ENCODE measurements around the gene NEURL3. TPM values are rescaled to one million over a fixed set of nuclear protein-coding genes. Genes with fewer than 3 reads are reported as not detected.

The NEURL3 gene
- total RNA-seq, 2 experiments from 2014 or later = 0.22 to 0.27 TPM

DNA sequence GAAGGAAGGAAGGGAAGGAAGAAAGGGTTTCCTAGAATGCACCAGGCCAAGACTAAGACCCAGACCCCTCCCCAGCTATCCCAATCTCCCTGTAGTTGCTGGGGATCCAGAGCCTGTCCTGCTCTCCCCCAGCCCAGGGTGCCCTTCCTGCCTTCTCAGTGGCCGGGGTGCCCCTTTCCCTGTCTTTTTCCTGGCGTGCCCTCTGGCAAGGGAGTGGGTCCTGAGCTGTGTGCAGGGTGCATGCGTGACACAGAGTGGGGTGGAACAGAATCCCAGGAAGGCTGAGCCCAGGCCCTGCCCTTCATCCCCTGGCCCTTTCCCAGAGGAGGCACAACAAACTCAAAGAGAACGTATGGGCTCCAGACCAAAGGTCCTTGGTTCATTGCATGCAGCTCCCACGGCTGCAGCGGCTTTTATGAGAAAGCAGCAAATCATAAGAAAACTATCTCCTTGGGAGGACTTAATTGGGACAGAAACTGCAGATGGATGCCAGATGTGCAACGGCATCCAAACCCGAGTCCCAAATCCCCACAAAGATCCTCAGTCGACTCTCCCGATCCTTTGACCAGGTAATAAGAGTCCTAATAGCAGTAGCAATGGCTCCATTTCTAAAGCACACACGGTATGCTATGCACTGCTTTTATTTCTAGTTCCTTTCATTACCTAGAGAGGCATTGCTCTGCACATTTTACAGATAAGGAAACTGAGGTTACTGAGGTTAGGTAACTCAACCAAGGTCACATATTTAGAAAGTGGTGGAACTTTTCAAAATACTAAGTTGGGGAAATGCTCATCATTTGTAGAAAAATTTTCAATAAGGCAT lies 18.7 kb upstream of the NEURL3 start:
- peaks cover 73% of the 10 kb centered on the region for H3K4me1 Mint-ChIP-seq
- POLR2A ChIA-PET = no interaction called here
- no peaks in the 10 kb centered on the region for H3K27me3 Mint-ChIP-seq
- no peaks in the 10 kb centered on the region for H3K9me3 Mint-ChIP-seq
- H3K27ac Mint-ChIP-seq = peak overlapping the region; percentile 54
- CTCF ChIA-PET = interaction anchor here (1.5 to 2.4 kb wide), 2 partner anchors 11 to 14 kb away, joined by 4 to 9 read pairs; no protein-coding TSS in a partner anchor
- no peak for DNase-seq
- peak overlapping the region; percentile 25 for H3K4me3 Mint-ChIP-seq
- H3K36me3 Mint-ChIP-seq (ENCODE audit: low read depth) = no peaks in the 10 kb centered on the region

DNA sequence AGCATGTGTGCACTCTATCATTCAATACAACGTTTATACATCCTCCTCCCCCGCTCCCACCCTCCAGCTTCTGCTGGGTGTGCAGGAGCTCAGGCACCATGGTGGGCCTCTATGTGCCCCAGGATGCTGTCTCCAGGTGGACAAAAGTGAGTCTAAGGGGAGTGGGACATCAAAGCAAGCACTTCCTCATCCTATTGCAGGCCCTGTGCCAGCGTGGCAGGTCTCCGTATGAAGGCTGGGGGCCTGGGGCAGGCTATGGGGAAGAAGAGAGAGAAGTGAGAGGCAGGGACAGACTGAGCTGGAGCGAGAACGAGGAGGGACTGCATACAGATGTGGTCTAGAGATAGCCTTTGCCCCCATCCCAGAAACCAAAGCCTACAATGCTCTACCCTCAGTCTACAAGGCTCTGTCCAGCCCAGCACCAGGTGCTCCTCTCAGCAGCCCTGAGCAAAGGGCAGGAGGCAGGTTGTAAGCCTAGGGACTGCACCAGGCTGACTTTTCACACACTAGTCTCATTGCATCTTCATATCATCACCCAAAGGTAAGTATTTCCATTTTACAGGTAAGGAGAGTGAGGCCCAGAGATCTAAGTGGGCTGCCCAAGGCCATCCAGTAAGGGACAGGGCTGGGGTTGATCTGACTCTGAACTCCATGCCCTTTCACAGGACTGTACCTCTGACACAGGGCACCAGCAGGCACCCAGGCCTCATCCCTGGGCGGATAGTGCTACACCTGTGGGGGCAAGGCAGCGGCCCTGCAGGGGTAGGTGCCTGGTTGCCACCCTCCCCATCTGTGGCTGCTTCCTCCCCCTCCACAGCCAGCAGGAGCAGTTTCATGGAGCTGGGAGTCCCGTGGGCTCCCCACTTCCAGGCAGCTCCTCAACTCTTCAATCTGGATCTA lies 17.4 kb upstream of the NEURL3 start:
- H3K9me3 Mint-ChIP-seq = peaks cover 9% of the 10 kb centered on the region
- peaks cover 60% of the 10 kb centered on the region for H3K4me1 Mint-ChIP-seq
- DNase-seq = no peak
- CTCF ChIA-PET = interaction anchor here (1.5 kb wide), 2 partner anchors 10 to 15 kb away, joined by 4 to 5 read pairs; partner anchors contain the start of gene ARID5A
- POLR2A ChIA-PET = interaction anchor here (0.5 kb wide), 1 partner anchor 197 kb away, joined by 3 read pairs; the partner anchor contains the start of gene ITPRIPL1
- H3K36me3 Mint-ChIP-seq (ENCODE audit: low read depth) = peaks cover 5% of the 10 kb centered on the region
- H3K27ac Mint-ChIP-seq = no peak overlapping the region
- H3K4me3 Mint-ChIP-seq = no peak overlapping the region
- H3K27me3 Mint-ChIP-seq = no peaks in the 10 kb centered on the region

DNA sequence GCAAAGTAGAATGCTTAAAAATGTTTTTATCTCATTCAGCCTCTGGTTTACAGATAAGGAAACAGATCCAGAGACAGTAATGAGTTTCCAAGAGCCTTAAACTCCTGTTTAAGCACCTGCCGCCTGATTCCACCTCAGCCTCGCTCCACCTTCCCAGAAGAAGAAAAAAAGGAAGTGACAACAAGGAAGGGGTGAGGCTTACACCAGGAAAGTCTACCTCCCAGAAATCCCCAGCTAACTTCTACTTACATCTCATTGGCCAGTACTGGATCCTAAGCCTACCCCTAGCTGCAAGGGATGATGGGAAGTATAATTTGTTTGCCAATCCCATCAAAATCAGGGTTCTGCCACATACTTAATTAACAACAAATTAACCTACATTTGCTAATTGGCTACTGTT lies 16.1 kb upstream of the NEURL3 start:
- POLR2A ChIA-PET = no interaction called here
- no peak for DNase-seq
- Mint-ChIP-seq H3K36me3 (ENCODE audit: low read depth) (peaks cover 11% of the 10 kb centered on the region), H3K27ac (no peak overlapping the region), H3K9me3 (peaks cover 18% of the 10 kb centered on the region), H3K4me1 (peaks cover 52% of the 10 kb centered on the region), H3K4me3 (no peak overlapping the region), H3K27me3 (no peaks in the 10 kb centered on the region)
- CTCF ChIA-PET = interaction anchor here (0.5 to 1.8 kb wide), 4 partner anchors 16 to 285 kb away, joined by 3 to 5 read pairs (median 4); partner anchors contain the start of gene ARID5A

DNA sequence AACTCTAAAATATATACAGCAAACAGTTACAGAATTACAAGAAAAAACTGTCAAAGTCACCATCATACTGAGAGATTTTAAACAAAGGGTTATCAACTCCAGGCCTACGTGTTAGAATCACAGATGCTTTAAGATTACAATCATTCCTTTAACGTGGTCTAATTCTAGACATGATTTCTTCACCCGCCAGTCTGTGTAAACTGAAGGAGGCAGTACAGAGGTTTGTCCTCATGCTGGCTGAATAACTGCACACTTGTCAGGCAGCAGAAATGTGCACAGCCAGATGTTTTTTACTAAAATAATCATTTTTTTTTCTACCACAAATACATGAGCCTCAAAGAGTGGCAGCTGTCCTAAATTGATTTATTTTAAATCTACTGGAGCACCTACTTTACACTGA lies 15.5 kb upstream of the NEURL3 start:
- Mint-ChIP-seq H3K27ac (no peak overlapping the region), H3K36me3 (ENCODE audit: low read depth) (peaks cover 11% of the 10 kb centered on the region), H3K27me3 (no peaks in the 10 kb centered on the region), H3K4me1 (peaks cover 47% of the 10 kb centered on the region), H3K9me3 (peaks cover 23% of the 10 kb centered on the region), H3K4me3 (no peak overlapping the region)
- CTCF ChIA-PET = interaction anchor here (1.0 to 1.8 kb wide), 3 partner anchors 16 to 113 kb away, joined by 3 to 5 read pairs (median 5); partner anchors contain the start of gene ARID5A
- POLR2A ChIA-PET = no interaction called here
- DNase-seq = no peak

DNA sequence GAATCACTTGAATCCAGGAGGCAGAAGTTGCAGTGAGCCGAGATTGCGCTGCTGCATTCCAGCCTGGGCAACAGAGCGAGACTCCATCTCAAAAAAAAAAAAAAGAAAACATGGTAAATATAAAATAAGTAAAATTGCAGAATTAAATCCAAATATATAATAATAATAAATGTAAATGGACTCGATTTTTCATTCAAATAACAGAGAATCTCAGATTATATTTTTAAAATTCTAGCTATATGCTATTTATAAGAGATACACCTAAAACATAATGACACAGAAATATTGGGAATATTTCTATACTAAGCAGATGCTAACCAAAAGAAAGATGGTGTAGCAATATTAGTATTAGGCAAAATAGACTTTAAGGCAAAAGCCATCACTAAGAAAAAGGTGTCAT lies 15.1 kb upstream of the NEURL3 start:
- H3K4me3 Mint-ChIP-seq = no peak overlapping the region
- H3K27me3 Mint-ChIP-seq = no peaks in the 10 kb centered on the region
- POLR2A ChIA-PET = interaction anchor here (0.7 kb wide), 1 partner anchor 76 kb away, joined by 7 read pairs; no protein-coding TSS in a partner anchor

DNA sequence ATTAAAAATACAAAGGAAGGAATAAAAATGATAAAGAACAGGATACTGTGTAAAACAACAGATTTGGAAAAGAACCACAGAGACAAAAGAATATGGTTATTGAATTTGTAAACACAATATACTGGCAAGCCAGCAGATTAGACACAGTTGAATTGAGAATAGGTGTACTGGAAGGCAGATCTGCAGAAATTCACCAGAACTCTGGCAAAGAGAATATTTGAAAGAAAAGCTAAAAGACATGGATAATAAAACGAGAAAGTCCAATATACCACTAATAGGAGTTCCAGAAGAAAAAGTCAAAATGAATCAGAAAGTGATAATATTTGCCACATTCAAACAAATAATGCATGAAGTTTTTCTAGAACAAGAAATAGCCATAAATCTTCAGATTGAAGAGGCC lies 11.9 kb upstream of the NEURL3 start:
- peaks cover 30% of the 10 kb centered on the region for H3K9me3 Mint-ChIP-seq

More for the DNA sequence above, 15.1 kb upstream of the NEURL3 start:
- no peak for DNase-seq
- peaks cover 24% of the 10 kb centered on the region for H3K9me3 Mint-ChIP-seq
- H3K36me3 Mint-ChIP-seq (ENCODE audit: low read depth) = peaks cover 11% of the 10 kb centered on the region
- CTCF ChIA-PET = interaction anchor here (1.0 to 1.8 kb wide), 2 partner anchors 19 to 113 kb away, joined by 3 to 5 read pairs; no protein-coding TSS in a partner anchor
- no peak overlapping the region for H3K27ac Mint-ChIP-seq
- H3K4me1 Mint-ChIP-seq = peaks cover 42% of the 10 kb centered on the region

DNA sequence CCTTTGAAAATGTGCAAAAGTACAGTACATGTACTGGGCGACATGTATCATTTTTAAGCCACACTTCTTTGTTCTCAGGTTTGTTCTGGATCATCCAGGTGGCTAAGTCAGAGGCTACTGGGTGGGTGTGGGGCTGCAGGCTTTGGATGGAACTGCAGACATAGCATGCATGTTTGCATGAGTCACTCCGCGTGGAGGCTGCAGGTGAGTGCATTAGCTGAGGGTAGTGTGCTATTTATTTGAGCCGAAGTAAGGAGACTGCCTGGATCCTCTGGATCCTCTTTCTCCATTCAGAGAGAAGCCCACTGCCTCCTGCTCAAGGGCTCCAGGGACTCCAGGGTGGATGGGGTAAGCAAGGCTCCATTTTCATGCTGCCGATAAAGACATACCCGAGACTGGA lies 9.4 kb upstream of the NEURL3 start:
- Mint-ChIP-seq H3K27me3 (peaks cover 14% of the 10 kb centered on the region), H3K27ac (no peak overlapping the region), H3K36me3 (ENCODE audit: low read depth) (peaks cover 11% of the 10 kb centered on the region), H3K9me3 (peaks cover 30% of the 10 kb centered on the region), H3K4me3 (no peak overlapping the region), H3K4me1 (peaks cover 2% of the 10 kb centered on the region)
- ChIA-PET CTCF (interaction anchor here (2.0 kb wide), 1 partner anchor 14 kb away, joined by 7 read pairs; no protein-coding TSS in a partner anchor), POLR2A (no interaction called here)
- no peak for DNase-seq

More for the DNA sequence above, 11.9 kb upstream of the NEURL3 start:
- H3K36me3 Mint-ChIP-seq (ENCODE audit: low read depth) = peaks cover 11% of the 10 kb centered on the region
- H3K27ac Mint-ChIP-seq = no peak overlapping the region
- no peak overlapping the region for H3K4me3 Mint-ChIP-seq
- peaks cover 12% of the 10 kb centered on the region for H3K4me1 Mint-ChIP-seq
- ChIA-PET CTCF (interaction anchor here (0.8 to 3.1 kb wide), 2 partner anchors 9 to 37 kb away, joined by 3 to 11 read pairs; no protein-coding TSS in a partner anchor), POLR2A (no interaction called here)
- H3K27me3 Mint-ChIP-seq = peaks cover 4% of the 10 kb centered on the region
- DNase-seq = no peak

DNA sequence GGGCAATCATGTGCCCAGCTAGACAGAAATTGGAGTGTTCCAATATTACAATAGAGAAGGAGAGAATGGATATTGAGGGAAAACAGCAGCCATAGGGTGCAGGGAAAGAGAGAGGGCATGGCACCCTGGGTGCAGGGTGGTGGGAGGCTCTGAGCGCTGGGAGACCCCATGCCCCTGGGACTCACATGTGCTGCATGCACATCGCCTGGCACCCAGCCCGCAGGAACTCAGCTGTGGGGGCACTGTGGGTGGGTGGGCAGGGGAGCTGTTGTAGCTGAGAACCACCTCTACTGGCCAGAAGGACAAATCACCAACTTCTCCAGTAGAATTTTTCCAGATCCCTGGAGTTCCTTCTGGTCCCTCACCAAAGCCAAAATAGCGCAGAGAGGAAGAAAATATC lies 7.2 kb upstream of the NEURL3 start:
- ChIA-PET POLR2A (no interaction called here), CTCF (interaction anchor here (0.7 to 6.4 kb wide), 6 partner anchors 11 to 401 kb away, joined by 3 to 57 read pairs (median 4); no protein-coding TSS in a partner anchor)
- no peak overlapping the region for H3K27ac Mint-ChIP-seq
- peaks cover 19% of the 10 kb centered on the region for H3K4me1 Mint-ChIP-seq
- peaks cover 14% of the 10 kb centered on the region for H3K27me3 Mint-ChIP-seq
- no peak for DNase-seq
- no peak overlapping the region for H3K4me3 Mint-ChIP-seq
- peaks cover 6% of the 10 kb centered on the region for H3K36me3 Mint-ChIP-seq (ENCODE audit: low read depth)
- H3K9me3 Mint-ChIP-seq = peaks cover 19% of the 10 kb centered on the region

DNA sequence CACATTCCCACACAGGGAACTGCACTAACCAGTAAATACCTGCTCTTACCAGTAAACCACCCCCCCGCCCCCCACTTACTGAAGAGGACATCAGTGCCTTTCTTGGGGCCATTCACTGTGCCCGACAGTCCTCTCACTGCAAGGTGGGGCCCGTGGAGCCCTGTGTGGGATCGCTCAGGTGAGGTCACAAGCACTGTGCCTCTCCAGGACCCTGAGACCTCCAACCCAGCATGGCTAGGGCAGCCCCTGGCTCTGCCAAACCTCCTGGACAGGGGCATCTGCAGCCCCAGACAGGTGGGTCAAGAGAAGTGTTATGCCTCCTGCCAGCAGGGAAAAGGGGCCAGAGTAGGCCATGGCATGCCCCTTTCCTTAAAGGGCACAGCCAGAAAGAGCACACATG lies 6.7 kb upstream of the NEURL3 start:
- no peak overlapping the region for H3K4me3 Mint-ChIP-seq
- H3K9me3 Mint-ChIP-seq = peaks cover 14% of the 10 kb centered on the region
- H3K27ac Mint-ChIP-seq = no peak overlapping the region
- peaks cover 2% of the 10 kb centered on the region for H3K36me3 Mint-ChIP-seq (ENCODE audit: low read depth)
- peaks cover 14% of the 10 kb centered on the region for H3K27me3 Mint-ChIP-seq
- peaks cover 22% of the 10 kb centered on the region for H3K4me1 Mint-ChIP-seq
- no peak for DNase-seq
- POLR2A ChIA-PET = no interaction called here
- CTCF ChIA-PET = interaction anchor here (6.4 kb wide), 1 partner anchor 105 kb away, joined by 57 read pairs; no protein-coding TSS in a partner anchor

DNA sequence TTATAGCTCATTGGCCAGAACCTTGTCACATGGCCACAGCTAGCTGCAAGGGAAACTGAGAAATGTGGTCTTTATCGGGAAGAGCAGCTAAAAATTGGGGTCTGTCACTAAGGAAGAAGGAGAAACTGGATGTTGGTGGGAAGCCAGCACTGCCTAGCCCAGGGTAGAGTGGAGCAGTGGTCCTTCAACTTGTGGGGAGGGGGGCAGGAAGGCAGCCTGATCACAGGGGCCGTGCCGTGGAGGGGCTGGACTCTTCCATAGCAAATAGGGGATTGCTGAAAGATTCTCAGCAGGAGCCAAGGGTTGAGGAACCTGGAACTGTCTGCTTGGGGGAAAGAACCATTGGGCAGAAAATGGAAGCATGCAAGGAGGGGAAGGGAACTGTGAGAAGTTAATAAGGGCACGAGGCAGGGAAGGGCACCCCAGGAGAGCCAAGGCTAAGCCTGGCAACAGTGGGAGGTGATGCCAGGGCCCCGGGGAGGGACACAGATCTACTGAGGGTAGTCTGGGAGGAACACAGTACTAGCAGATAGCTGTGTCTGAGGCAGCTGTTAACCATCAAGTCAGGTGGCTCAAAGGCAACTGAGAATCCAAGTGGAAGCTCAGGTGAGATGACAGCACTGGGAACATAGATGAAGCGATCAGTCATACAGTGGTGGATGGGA lies 5.9 kb upstream of the NEURL3 start:
- Mint-ChIP-seq H3K4me1 (peaks cover 22% of the 10 kb centered on the region), H3K27me3 (peaks cover 14% of the 10 kb centered on the region), H3K4me3 (no peak overlapping the region), H3K36me3 (ENCODE audit: low read depth) (no peaks in the 10 kb centered on the region), H3K9me3 (peaks cover 10% of the 10 kb centered on the region), H3K27ac (no peak overlapping the region)
- POLR2A ChIA-PET = no interaction called here
- no peak for DNase-seq
- CTCF ChIA-PET = interaction anchor here (1.0 to 6.4 kb wide), 10 partner anchors 14 to 108 kb away, joined by 3 to 57 read pairs (median 6); no protein-coding TSS in a partner anchor

DNA sequence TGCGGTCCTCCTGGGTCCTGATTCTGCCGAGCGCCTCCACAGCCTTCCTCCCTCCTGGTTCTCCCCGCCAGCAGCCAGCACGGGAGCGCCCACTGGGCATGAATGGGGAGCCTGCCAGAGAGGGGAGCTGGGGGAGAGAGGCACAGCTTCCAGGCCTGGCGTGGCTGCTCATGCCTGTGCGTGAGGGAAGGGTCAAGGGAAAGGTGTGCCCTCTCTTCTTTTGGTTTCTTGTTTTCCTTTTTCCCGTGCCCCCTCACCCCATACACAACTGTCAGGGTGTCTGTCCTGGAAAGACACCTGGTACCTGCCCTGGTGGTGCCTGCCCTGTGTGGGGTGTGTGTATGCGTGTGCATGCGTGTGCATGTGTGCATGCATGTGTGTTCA lies 4.7 kb upstream of the NEURL3 start:
- H3K36me3 Mint-ChIP-seq (ENCODE audit: low read depth) = no peaks in the 10 kb centered on the region
- CTCF ChIA-PET = interaction anchor here (1.1 to 6.4 kb wide), 16 partner anchors 9 to 264 kb away, joined by 3 to 57 read pairs (median 4); partner anchors contain the start of gene NCAPH
- H3K4me1 Mint-ChIP-seq = peaks cover 26% of the 10 kb centered on the region
- peaks cover 2% of the 10 kb centered on the region for H3K9me3 Mint-ChIP-seq
- no peak overlapping the region for H3K27ac Mint-ChIP-seq
- H3K4me3 Mint-ChIP-seq = no peak overlapping the region
- DNase-seq = no peak
- POLR2A ChIA-PET = interaction anchor here (0.6 kb wide), 1 partner anchor 190 kb away, joined by 3 read pairs; no protein-coding TSS in a partner anchor
- peaks cover 13% of the 10 kb centered on the region for H3K27me3 Mint-ChIP-seq

Measured in activated CD4-positive, alpha-beta T cell treated with anti-CD3 and anti-CD28 coated beads, Interleukin-2, amount 10 ng/mL, durations not matched to agents 7 days and 5 days (primary cell).